ENCODE results near the gene ARFGEF3.
A peak's percentile ranks its signal among the peaks of the same experiment; 100 is the strongest.
"Not testable (repeated sequence)": the region's sequence is repeated elsewhere in the genome, so short reads cannot be mapped to it uniquely, and the experiment has no call there.

Gene ARFGEF3

GRCh38 chr6:138212530-138212929 is 50.8 kb downstream of the ARFGEF3 start:
- DNase-seq (ENCODE audit: low read depth, low spot score) = not testable (repeated sequence)

- DNase-seq (ENCODE audit: low read depth, low spot score) = no peak
These were observed 53.5 kb downstream of the ARFGEF3 start for GRCh38 chr6:138215093-138215782.

- DNase-seq (ENCODE audit: low read depth, low spot score) = no peak
These were observed 56.7 kb downstream of the ARFGEF3 start, which contains the start of gene PBOV1 for GRCh38 chr6:138218449-138218848. PBOV1 (minus strand) TSS chr6:138218491; CDS start chr6:138218395, 96 bp downstream.

- DNase-seq (ENCODE audit: low read depth, low spot score) = no peak
These were observed 57.7 kb downstream of the ARFGEF3 start for GRCh38 chr6:138219398-138219797.

- no peak for DNase-seq (ENCODE audit: low read depth, low spot score)
These were observed 58.2 kb downstream of the ARFGEF3 start for GRCh38 chr6:138219901-138220300.

- DNase-seq (ENCODE audit: low read depth, low spot score) = no peak
These were observed 61.3 kb downstream of the ARFGEF3 start for GRCh38 chr6:138222901-138223546.

GRCh38 chr6:138225953-138226352 is 64.2 kb downstream of the ARFGEF3 start:
- DNase-seq (ENCODE audit: low read depth, low spot score) = no peak

GRCh38 chr6:138226700-138227315 is 65.1 kb downstream of the ARFGEF3 start:
- DNase-seq (ENCODE audit: low read depth, low spot score) = no peak

GRCh38 chr6:138227316-138227781 is 65.6 kb downstream of the ARFGEF3 start:
- DNase-seq (ENCODE audit: low read depth, low spot score) = no peak

GRCh38 chr6:138229072-138229471 is 67.3 kb downstream of the ARFGEF3 start:
- DNase-seq (ENCODE audit: low read depth, low spot score) = no peak

GRCh38 chr6:138229663-138230179 is 68.0 kb downstream of the ARFGEF3 start:
- no peak for DNase-seq (ENCODE audit: low read depth, low spot score)

GRCh38 chr6:138230221-138230620 is 68.5 kb downstream of the ARFGEF3 start:
- no peak for DNase-seq (ENCODE audit: low read depth, low spot score)

GRCh38 chr6:138230759-138231380 is 69.1 kb downstream of the ARFGEF3 start:
- DNase-seq (ENCODE audit: low read depth, low spot score) = no peak

- no peak for DNase-seq (ENCODE audit: low read depth, low spot score)
These were observed 69.7 kb downstream of the ARFGEF3 start for GRCh38 chr6:138231381-138231886.

- no peak for DNase-seq (ENCODE audit: low read depth, low spot score)
These were observed 72.6 kb downstream of the ARFGEF3 start for GRCh38 chr6:138234363-138234762.

- no peak for DNase-seq (ENCODE audit: low read depth, low spot score)
These were observed 73.5 kb downstream of the ARFGEF3 start for GRCh38 chr6:138235205-138235604.

- DNase-seq (ENCODE audit: low read depth, low spot score) = no peak
These were observed 74.0 kb downstream of the ARFGEF3 start for GRCh38 chr6:138235693-138236092.

GRCh38 chr6:138237463-138237862 is 75.7 kb downstream of the ARFGEF3 start:
- DNase-seq (ENCODE audit: low read depth, low spot score) = no peak

GRCh38 chr6:138238368-138238767 is 76.6 kb downstream of the ARFGEF3 start:
- DNase-seq (ENCODE audit: low read depth, low spot score) = no peak

- no peak for DNase-seq (ENCODE audit: low read depth, low spot score)
These were observed 78.0 kb downstream of the ARFGEF3 start for GRCh38 chr6:138239774-138240173.

GRCh38 chr6:138240476-138241245 is 78.9 kb downstream of the ARFGEF3 start:
- peak; percentile 17 for DNase-seq (ENCODE audit: low read depth, low spot score)
